ENCODE results near the gene SYT17. TPM values are rescaled to one million over a fixed set of nuclear protein-coding genes. Genes with fewer than 3 reads are reported as not detected.

SYT17 gene
- total and polyA plus RNA-seq, 12 donors: 1.1 to 6.5 (median 3.1) TPM

- H3K27ac ChIP-seq: no peak overlapping the region
- H3K27me3 ChIP-seq: no peaks in the 10 kb centered on the region
- H3K36me3 ChIP-seq (replicated peaks in 1 of 2): no peaks in the 10 kb centered on the region
- TF ChIP-seq CTCF (IDR thresholded peaks at IDR 0.05) (no peak), POLR2A (IDR thresholded peaks at IDR 0.05) (no peak)
- H3K4me1 ChIP-seq (replicated peaks in 1 of 2): no peaks in the 10 kb centered on the region
- no peak overlapping the region for H3K4me3 ChIP-seq
- intact Hi-C loops (cut with DNase I): no loop called here
- no peak for DNase-seq
- WGBS, 4 donors: 48 to 65% (median 55%) methylated on average over 2 of the region's 2 CpGs
- no peaks in the 10 kb centered on the region for H3K9me3 ChIP-seq (replicated peaks in 1 of 3)
These were observed 16.7 kb upstream of the SYT17 start for GRCh38 chr16:19151310-19151709.

DNA sequence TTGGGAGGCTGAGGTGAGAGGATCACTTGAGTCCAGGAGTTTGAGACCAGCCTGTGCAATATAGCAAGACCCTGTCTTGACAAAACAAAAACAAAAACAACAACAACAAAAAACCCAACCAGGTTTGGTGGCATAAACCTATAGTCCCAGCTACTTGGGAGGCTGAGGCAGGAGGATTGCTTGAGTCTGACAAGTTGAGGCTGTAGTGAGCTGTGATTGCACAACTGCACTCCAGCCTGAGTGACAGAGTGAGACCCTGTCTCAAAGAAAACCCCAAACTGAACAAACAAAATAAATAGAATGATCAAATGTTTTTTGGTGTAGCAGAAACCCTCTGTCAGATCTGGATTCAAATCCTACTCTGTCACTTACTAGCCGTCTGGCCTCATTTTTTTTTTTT lies 16.0 kb upstream of the SYT17 start:
- Histone ChIP-seq H3K27me3 (no peaks in the 10 kb centered on the region), H3K36me3 (replicated peaks in 1 of 2) (no peaks in the 10 kb centered on the region), H3K27ac (no peak overlapping the region), H3K9me3 (replicated peaks in 1 of 3) (no peaks in the 10 kb centered on the region), H3K4me1 (replicated peaks in 1 of 2) (no peaks in the 10 kb centered on the region), H3K4me3 (no peak overlapping the region)
- 58 to 74% (median 73%) methylated on average over 1 of the region's 1 CpG for WGBS, 4 donors
- no peak for TF ChIP-seq POLR2A (IDR thresholded peaks at IDR 0.05)
- TF ChIP-seq CTCF (IDR thresholded peaks at IDR 0.05): no peak
- intact Hi-C loops (cut with DNase I): no loop called here
- no peak for DNase-seq

DNA sequence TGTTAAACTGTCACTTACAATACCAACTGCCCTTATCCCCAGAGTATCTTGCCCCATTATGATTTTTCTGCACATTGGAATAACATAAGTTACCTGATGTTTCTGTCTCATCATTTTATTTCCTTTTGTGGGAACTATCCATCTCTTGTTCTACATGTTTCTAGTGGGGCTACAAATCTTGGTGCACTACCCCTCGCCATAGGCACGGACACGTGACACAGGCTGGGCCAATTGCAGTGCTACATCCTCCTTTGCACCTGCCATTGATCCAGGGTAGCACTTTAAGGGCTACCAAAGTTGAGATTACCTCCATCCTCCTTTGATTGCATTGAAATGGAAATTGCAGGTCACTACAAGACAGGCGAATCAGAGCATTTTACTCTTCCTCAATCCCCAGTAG lies 14.2 kb upstream of the SYT17 start:
- intact Hi-C loops (cut with DNase I): no loop called here
- Histone ChIP-seq H3K4me3 (no peak overlapping the region), H3K27me3 (no peaks in the 10 kb centered on the region), H3K4me1 (replicated peaks in 1 of 2) (no peaks in the 10 kb centered on the region), H3K36me3 (replicated peaks in 1 of 2) (no peaks in the 10 kb centered on the region), H3K9me3 (replicated peaks in 1 of 3) (no peaks in the 10 kb centered on the region), H3K27ac (no peak overlapping the region)
- TF ChIP-seq CTCF (IDR thresholded peaks at IDR 0.05) (no peak), POLR2A (IDR thresholded peaks at IDR 0.05) (no peak)
- whole genome bisulfite sequencing, 4 donors: 60 to 73% (median 66%) methylated on average over 4 of the region's 4 CpGs
- no peak for DNase-seq

GRCh38 chr16:19162085-19162484 lies 6.0 kb upstream of the SYT17 start:
- no peak overlapping the region for H3K4me3 ChIP-seq
- intact Hi-C loops (cut with DNase I): no loop called here
- H3K36me3 ChIP-seq (replicated peaks in 1 of 2): no peaks in the 10 kb centered on the region
- DNase-seq: no peak
- no peaks in the 10 kb centered on the region for H3K4me1 ChIP-seq (replicated peaks in 1 of 2)
- WGBS, 4 donors: 78 to 86% (median 81%) methylated on average over 4 of the region's 4 CpGs
- TF ChIP-seq CTCF (IDR thresholded peaks at IDR 0.05): no peak
- TF ChIP-seq POLR2A (IDR thresholded peaks at IDR 0.05): no peak
- H3K27ac ChIP-seq: no peak overlapping the region
- no peaks in the 10 kb centered on the region for H3K9me3 ChIP-seq (replicated peaks in 1 of 3)
- no peaks in the 10 kb centered on the region for H3K27me3 ChIP-seq

Measured in adrenal gland (tissue), 12 donors.